ENCODE results near the gene FAM168B. TPM values are rescaled to one million over a fixed set of nuclear protein-coding genes. Genes with fewer than 3 reads are reported as not detected.

FAM168B gene
- total RNA-seq, 2 experiments from 2014 or later = 50.5 to 57.1 TPM

DNA sequence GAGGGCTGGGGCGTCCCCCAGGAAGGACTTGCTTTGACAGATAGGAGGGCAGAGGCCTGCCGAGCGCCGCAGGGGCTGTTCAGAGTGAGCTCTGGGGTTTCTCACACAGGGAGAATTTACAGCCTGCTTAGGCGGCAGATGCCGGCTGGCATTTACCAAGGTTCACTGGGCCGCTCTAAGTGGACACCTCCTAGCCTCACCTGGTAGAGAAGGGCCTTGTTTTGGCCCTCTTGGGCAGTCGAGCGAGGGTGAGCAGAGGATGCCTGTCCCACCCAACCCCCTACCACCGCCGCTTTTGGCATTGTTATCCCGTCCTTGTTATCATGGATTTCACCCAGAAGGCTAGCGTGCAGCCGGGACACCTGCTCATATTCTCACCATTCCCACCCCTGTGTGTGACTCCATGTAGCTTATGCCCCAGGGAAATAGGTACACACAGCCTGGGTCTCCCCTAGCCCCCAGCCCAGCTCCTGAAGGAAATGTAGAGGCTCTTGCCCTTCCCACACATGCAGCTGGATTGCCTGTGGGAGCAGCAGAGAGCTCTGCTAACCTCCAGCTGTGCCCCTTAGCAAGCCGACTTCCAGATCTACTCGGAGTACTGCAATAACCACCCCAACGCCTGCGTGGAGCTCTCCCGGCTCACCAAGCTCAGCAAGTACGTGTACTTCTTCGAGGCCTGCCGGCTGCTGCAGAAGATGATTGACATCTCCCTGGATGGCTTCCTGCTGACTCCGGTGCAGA lies 52.4 kb downstream of the FAM168B start:
- intact Hi-C loops (cut with micrococcal nuclease) = loop anchor here (5.0 kb wide), 1 partner anchor 41 kb away; no protein-coding TSS in a partner anchor
- ChIA-PET POLR2A (no interaction called here), CTCF (interaction anchor here (0.6 to 1.3 kb wide), 5 partner anchors 12 to 371 kb away, joined by 3 to 4 read pairs (median 3); no protein-coding TSS in a partner anchor)
- Mint-ChIP-seq H3K4me3 (no peak overlapping the region), H3K27me3 (no peaks in the 10 kb centered on the region), H3K9me3 (no peaks in the 10 kb centered on the region), H3K36me3 (no peaks in the 10 kb centered on the region), H3K27ac (no peak overlapping the region), H3K4me1 (ENCODE audit: low read depth) (peaks cover 28% of the 10 kb centered on the region)
- no peak for DNase-seq

DNA sequence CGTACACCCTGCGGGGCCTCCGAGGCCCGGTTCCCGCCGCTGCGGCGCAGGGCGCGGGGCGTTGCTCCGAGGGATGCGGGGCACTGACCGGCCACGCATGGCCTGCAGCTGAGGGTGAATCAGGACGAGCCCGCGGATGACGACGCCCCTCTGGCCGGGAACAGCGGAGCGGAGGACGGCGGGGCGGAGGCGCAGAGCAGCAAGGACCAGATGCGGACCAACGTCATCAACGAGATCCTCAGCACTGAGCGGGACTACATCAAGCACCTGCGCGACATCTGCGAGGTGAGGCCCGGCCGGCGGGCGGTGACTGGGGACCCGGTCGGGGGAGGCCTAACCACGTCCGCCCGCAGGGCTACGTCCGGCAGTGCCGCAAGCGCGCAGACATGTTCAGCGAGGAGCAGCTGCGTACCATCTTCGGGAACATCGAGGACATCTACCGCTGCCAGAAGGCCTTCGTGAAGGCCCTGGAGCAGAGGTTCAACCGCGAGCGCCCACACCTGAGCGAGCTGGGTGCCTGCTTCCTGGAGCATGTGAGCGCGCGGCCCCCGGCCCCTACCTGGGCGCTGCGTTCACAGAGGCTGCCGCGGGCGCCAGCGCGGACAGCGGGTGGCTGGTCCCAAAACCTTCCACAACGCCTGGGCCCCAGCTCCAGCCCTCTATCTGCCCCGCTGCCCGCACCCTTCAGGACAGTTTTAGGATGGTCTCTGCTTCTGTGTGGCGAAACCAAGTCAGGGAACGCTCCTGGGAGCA lies 53.2 kb downstream of the FAM168B start:
- peak; percentile 58 for DNase-seq
- intact Hi-C loops (cut with micrococcal nuclease) = loop anchor here (5.0 kb wide), 1 partner anchor 42 kb away; no protein-coding TSS in a partner anchor
- Mint-ChIP-seq H3K36me3 (no peaks in the 10 kb centered on the region), H3K27me3 (no peaks in the 10 kb centered on the region), H3K4me3 (peak overlapping the region; percentile 41), H3K4me1 (ENCODE audit: low read depth) (peaks cover 28% of the 10 kb centered on the region), H3K27ac (no peak overlapping the region), H3K9me3 (no peaks in the 10 kb centered on the region)
- ChIA-PET CTCF (interaction anchor here (0.6 to 1.3 kb wide), 3 partner anchors 13 to 242 kb away, joined by 3 read pairs; no protein-coding TSS in a partner anchor), POLR2A (no interaction called here)

DNA sequence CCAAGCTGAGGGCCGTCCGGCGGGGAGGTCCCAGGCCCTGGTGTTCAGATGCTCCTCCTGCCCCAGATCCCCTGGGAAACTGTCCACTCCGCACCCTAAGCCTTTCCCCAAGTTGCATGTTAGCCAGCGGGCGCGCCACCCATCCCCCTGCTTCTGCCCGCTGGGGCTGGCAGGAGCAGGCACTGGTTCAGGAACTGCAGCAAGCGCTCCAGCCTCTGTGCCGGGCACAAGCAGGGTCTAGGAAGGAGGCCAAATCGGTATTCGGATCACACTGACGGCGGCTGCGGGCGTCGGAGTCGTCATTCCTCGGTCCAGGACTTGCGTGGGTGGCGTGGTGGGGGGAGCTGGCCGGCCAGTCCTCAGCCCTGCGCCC lies 53.7 kb downstream of the FAM168B start:
- Mint-ChIP-seq H3K27me3 (no peaks in the 10 kb centered on the region), H3K4me1 (ENCODE audit: low read depth) (peaks cover 28% of the 10 kb centered on the region), H3K36me3 (no peaks in the 10 kb centered on the region), H3K27ac (no peak overlapping the region), H3K4me3 (no peak overlapping the region), H3K9me3 (no peaks in the 10 kb centered on the region)
- no peak for DNase-seq
- POLR2A ChIA-PET = interaction anchor here (0.5 kb wide), 1 partner anchor 1368 kb away, joined by 4 read pairs; no protein-coding TSS in a partner anchor
- CTCF ChIA-PET = no interaction called here
- intact Hi-C loops (cut with micrococcal nuclease) = no loop called here

DNA sequence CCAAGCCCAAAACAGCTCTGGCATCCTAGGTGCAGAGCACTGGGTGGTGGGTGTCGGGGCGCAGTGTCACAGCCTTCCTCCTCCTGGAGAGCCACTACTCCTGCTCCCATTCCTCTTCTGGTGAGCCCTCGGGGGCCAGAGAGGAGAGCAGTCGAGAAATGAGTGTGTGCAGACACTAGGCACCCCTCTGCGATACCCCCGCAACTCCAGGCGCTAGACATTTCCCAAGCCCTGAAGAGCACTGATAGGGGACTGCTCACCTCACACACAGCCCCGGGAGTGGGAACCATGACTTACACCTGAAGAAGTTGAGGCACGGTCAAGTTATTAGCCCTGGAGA lies 54.2 kb downstream of the FAM168B start:
- CTCF ChIA-PET = no interaction called here
- H3K4me1 Mint-ChIP-seq (ENCODE audit: low read depth) = peaks cover 28% of the 10 kb centered on the region
- no peak overlapping the region for H3K4me3 Mint-ChIP-seq
- DNase-seq = no peak
- H3K36me3 Mint-ChIP-seq = no peaks in the 10 kb centered on the region
- H3K9me3 Mint-ChIP-seq = no peaks in the 10 kb centered on the region
- intact Hi-C loops (cut with micrococcal nuclease) = no loop called here
- peaks cover 4% of the 10 kb centered on the region for H3K27me3 Mint-ChIP-seq
- POLR2A ChIA-PET = interaction anchor here (0.5 kb wide), 1 partner anchor 1367 kb away, joined by 4 read pairs; no protein-coding TSS in a partner anchor
- no peak overlapping the region for H3K27ac Mint-ChIP-seq

DNA sequence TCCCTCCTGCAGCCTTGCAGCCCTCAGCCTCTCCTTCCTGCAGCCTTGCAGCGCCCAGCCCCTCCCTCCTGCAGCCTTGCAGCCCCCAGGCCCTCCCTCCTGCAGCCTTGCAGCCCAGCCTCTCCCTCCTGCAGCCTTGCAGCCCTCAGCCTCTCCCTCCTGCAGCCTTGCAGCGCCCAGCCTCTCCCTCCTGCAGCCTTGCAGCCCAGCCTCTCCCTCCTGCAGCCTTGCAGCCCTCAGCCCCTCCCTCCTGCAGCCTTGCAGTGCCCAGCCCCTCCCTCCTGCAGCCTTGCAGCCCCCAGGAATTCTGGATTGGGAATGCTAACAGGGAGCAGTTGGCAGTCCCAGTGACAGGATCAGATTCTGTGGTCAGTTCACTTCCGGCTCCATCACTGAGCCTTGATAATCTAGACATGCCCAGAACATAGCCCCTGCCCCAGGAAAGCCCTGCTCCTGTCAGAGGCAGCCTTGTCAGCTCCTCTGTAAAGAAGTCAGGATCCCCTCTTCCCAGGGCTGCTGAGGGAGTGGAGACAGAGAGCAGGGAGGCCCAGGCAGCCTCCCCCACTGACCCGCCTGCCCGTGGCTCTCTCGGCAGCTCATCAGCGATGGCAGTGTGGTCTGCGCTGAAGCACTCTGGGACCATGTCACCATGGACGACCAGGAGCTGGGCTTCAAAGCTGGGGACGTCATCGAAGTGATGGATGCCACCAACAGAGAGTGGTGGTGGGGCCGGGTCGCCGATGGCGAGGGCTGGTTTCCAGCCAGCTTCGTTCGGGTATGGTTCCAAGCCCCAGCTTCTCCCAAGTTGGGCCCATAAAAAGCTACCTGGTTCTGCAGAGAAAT lies 54.8 kb downstream of the FAM168B start:
- ChIA-PET CTCF (no interaction called here), POLR2A (no interaction called here)
- H3K36me3 Mint-ChIP-seq = no peaks in the 10 kb centered on the region
- intact Hi-C loops (cut with micrococcal nuclease) = no loop called here
- no peaks in the 10 kb centered on the region for H3K9me3 Mint-ChIP-seq
- H3K4me1 Mint-ChIP-seq (ENCODE audit: low read depth) = peaks cover 28% of the 10 kb centered on the region
- no peak overlapping the region for H3K4me3 Mint-ChIP-seq
- no peak for DNase-seq
- H3K27ac Mint-ChIP-seq = no peak overlapping the region
- H3K27me3 Mint-ChIP-seq = peaks cover 10% of the 10 kb centered on the region

DNA sequence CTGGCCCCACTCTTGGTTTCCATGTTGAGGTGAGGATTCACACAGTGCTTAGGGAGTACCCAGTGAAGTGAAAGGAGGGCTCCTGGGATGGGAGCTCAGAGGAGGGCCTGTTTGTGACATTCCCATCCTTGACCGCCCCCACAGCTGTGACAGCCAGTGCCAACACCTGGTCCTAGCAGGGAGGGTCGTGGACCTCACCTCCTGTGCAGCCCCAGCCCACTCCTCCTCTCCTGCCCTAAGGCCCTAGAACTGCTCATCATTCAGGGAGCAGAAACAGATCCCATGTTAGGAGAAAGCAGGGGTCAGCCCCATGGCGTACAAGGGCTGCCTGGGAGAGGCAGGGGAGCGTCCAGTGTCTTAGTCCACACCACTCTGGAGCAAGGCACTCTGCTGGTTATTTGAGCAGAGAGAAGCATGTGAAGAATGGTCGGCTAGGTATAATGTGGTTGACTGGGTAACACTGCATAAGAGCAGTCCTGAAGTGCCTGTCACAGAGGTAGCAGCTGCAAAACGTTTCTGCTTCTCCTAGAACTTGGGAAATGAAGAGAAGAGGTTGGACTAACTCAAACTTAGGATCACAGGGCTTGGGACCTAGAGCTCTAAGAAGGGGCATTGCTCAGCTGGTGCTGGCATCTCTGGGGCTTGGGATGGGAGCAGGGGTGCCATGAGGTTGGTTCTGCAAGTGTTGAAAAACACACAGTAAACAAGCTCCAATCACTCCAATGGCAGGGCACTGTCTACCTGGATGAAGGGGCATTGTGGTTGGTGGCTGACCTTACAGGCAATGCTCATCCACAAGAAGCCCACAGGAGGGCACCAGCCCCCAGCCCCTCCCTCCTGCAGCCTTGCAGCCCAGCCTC lies 55.6 kb downstream of the FAM168B start:
- peaks cover 12% of the 10 kb centered on the region for H3K27me3 Mint-ChIP-seq
- H3K9me3 Mint-ChIP-seq = no peaks in the 10 kb centered on the region
- H3K4me3 Mint-ChIP-seq = no peak overlapping the region
- intact Hi-C loops (cut with micrococcal nuclease) = no loop called here
- H3K36me3 Mint-ChIP-seq = no peaks in the 10 kb centered on the region
- ChIA-PET POLR2A (no interaction called here), CTCF (no interaction called here)
- peaks cover 28% of the 10 kb centered on the region for H3K4me1 Mint-ChIP-seq (ENCODE audit: low read depth)
- no peak for DNase-seq
- no peak overlapping the region for H3K27ac Mint-ChIP-seq

DNA sequence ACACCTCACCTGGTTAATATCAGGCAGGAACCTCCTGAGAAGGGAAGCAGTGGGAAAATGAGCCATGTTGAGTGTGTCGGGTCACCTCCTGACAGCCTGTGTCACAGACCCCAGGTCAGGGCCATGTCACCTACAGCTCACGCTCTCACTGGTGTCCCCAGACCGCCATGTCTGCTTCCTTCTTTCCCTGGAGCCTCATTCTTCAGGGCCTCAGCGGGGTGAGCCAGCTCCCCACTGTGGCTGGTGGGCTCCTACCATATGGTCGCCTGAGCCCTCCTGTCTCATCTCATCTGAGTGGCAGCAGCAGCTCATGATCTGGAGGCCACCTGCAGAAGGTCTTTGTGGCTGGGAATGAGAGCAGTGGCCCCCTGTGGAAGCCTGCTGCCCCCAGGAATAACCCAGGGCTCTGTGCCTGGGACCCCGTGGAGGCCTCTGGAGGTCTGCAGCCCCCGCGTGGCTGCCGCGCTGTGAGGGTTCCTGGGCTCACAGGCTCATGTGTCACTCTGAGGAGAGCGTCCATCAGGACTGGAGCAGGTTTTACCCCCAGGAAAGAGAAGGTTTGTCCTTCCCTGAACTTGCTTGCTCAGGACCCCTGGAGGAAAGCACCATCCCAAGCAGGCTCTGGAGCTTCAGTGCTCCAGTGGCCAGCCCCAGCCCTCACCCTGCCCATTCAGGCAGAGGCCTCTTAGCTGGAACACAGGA lies 56.4 kb downstream of the FAM168B start:
- Mint-ChIP-seq H3K4me1 (ENCODE audit: low read depth) (peaks cover 21% of the 10 kb centered on the region), H3K27me3 (peaks cover 14% of the 10 kb centered on the region), H3K9me3 (no peaks in the 10 kb centered on the region), H3K36me3 (no peaks in the 10 kb centered on the region), H3K4me3 (no peak overlapping the region), H3K27ac (no peak overlapping the region)
- ChIA-PET CTCF (no interaction called here), POLR2A (no interaction called here)
- no peak for DNase-seq
- intact Hi-C loops (cut with micrococcal nuclease) = no loop called here

DNA sequence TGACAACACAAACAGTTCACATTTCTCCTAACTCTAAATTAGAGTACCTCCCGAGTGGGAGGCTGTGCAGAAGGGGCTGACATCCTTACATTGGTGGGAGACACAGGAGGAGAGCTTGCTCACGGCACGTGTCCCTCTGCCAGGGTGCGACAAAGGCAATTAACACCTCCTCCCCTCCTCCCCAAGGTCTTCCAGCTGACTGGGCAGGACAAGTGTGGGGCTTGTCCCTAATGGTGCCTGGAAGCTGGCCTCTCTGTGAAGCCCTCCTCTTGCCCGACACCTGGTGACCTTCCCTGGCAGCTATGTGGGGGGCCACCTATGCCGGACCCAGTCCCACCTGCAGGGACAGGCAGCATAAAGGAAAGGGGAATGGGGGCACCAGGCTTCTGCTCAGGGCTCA lies 57.0 kb downstream of the FAM168B start:
- Mint-ChIP-seq H3K27ac (no peak overlapping the region), H3K4me3 (no peak overlapping the region), H3K9me3 (no peaks in the 10 kb centered on the region), H3K4me1 (ENCODE audit: low read depth) (peaks cover 16% of the 10 kb centered on the region), H3K27me3 (peaks cover 14% of the 10 kb centered on the region), H3K36me3 (no peaks in the 10 kb centered on the region)
- POLR2A ChIA-PET = no interaction called here
- intact Hi-C loops (cut with micrococcal nuclease) = no loop called here
- CTCF ChIA-PET = no interaction called here
- DNase-seq = no peak

DNA sequence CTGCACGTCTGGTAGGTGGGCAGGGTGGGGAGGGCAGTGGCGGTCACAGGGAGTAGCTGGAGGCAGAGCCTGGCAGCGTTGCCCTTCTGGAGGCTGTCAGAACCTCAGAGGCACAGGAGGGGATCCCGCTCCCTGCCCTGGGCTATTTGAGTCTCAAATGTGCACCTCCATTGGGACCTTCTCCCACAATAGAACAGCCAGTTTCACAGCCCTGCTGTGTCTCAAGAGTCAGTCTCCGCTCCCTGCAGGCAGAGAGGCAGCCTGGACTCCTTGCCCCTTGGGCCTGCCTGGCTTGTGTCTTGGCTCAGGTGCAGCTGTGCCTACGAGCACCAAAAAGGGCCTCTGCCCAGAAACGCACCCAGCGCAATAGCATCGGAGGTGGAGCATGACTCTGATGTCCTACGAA lies 57.4 kb downstream of the FAM168B start:
- no peak overlapping the region for H3K4me3 Mint-ChIP-seq
- no peaks in the 10 kb centered on the region for H3K36me3 Mint-ChIP-seq
- no peak overlapping the region for H3K27ac Mint-ChIP-seq
- intact Hi-C loops (cut with micrococcal nuclease) = no loop called here
- peaks cover 14% of the 10 kb centered on the region for H3K27me3 Mint-ChIP-seq
- H3K4me1 Mint-ChIP-seq (ENCODE audit: low read depth) = peaks cover 12% of the 10 kb centered on the region
- no peaks in the 10 kb centered on the region for H3K9me3 Mint-ChIP-seq
- CTCF ChIA-PET = no interaction called here
- POLR2A ChIA-PET = no interaction called here
- no peak for DNase-seq

DNA sequence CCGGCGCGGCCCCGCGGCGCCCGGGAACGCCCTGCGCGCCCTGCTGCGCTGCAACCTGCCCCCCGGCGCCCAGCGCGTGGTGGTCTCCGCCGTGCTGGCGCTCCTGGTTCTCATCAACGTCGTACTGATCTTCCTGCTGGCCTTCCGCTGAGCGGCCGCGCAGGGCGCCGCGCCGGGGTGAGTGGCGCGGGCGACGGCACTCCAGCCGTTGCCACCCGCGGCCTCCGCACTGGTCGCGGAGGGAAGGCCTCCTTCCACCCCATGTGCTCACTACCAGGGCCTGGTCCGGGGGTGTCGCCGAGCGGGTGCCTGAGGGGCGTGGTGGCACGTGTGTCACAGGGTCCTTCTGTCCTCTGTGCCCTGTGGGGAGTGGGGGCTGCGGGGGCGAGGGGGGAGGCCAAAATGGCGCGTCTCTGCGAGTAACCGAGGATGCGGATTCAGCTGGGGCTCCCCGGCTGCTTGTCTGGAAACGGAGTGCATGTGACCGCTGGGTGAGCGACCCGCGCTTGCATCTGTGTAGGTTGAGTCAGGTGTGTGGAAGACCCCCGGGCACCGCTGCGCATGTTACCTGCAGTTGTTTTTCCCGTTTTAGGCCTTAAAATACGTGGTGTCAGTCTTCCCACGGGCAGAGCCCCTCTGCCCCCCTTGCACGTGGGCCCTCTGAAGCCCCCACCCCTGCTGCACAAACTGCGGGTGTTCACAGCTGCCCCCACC lies 58.0 kb downstream of the FAM168B start:
- CTCF ChIA-PET = no interaction called here
- Mint-ChIP-seq H3K4me3 (peak overlapping the region; percentile 16), H3K9me3 (no peaks in the 10 kb centered on the region), H3K27ac (no peak overlapping the region), H3K4me1 (ENCODE audit: low read depth) (peaks cover 6% of the 10 kb centered on the region), H3K27me3 (peaks cover 15% of the 10 kb centered on the region), H3K36me3 (no peaks in the 10 kb centered on the region)
- POLR2A ChIA-PET = no interaction called here
- no peak for DNase-seq
- intact Hi-C loops (cut with micrococcal nuclease) = no loop called here
